BJ (cell line): Measurements from ENCODE around the gene GOLGA3. TPM values are rescaled to one million over a fixed set of nuclear protein-coding genes. Genes with fewer than 3 reads are reported as not detected.
"Not testable (repeated sequence)": the region's sequence is repeated elsewhere in the genome, so short reads cannot be mapped to it uniquely, and the experiment has no call there.

Experiments
- CTCF ChIA-PET: fragments of 350-600 bp; formaldehyde crosslinking; extraction: SDS; loops from one replicate; lab custom pipeline; 2021; ENCODE audit warnings: antibody characterized with exemption, inconsistent platforms; lab: Yijun Ruan, JAX
- POLR2A ChIA-PET: fragments of 300-600 bp; sonication (Branson Sonifier 250); formaldehyde crosslinking; extraction: SDS; loops from one replicate; lab custom pipeline; 2021; ENCODE audit warnings: antibody characterized with exemption; lab: Charles Lee
- DNase-seq: peaks from one replicate; pipeline ENCODE4 v3.0.0-alpha.2; 2011; ENCODE audit warnings: low read depth
- H3K27me3 ChIP-seq: 2 replicates; pipeline ENCODE4 v1.6.0; 2011; ENCODE audit warnings: low read length; ENCODE audit not compliant: control insufficient read depth, insufficient read depth
- H3K36me3 ChIP-seq: 2 replicates; pipeline ENCODE4 v1.5.1; 2011; ENCODE audit warnings: low read length; ENCODE audit not compliant: control insufficient read depth, insufficient read depth
- H3K4me3 ChIP-seq: 2 replicates; pipeline ENCODE4 v1.5.1; 2011; ENCODE audit warnings: low read depth, mild to moderate bottlenecking, control low read depth, low read length
- CTCF ChIP-seq: IDR thresholded peaks from 2 replicates; pipeline ENCODE4 v1.5.1; 2011; ENCODE audit warnings: low read depth, mild to moderate bottlenecking, control low read depth, inconsistent platforms, low read length, moderate library complexity; ENCODE audit not compliant: insufficient read depth
- polyA plus RNA-seq: library from polyadenylated mRNA; depleted of rRNA; stranded (reverse); fragments of >200 nt; gene quantifications from 2 replicates; pipeline ENCODE4 v1.2.3, GENCODE V29; 2011

Gene GOLGA3
- polyA plus RNA-seq, 1 experiment = 26.0 TPM

- no peak for TF ChIP-seq CTCF
- no peaks in the 10 kb centered on the region for H3K27me3 ChIP-seq
- DNase-seq = no peak
- ChIA-PET CTCF (no interaction called here), POLR2A (no interaction called here)
- no peak overlapping the region for H3K4me3 ChIP-seq
- peaks cover 58% of the 10 kb centered on the region for H3K36me3 ChIP-seq
Observed at GRCh38 chr12:132783917-132784531, 44.6 kb downstream of the GOLGA3 start.

GRCh38 chr12:132781938-132782337 is 46.7 kb downstream of the GOLGA3 start:
- TF ChIP-seq CTCF = no peak
- Histone ChIP-seq H3K4me3 (no peak overlapping the region), H3K36me3 (peaks cover 59% of the 10 kb centered on the region), H3K27me3 (no peaks in the 10 kb centered on the region)
- ChIA-PET POLR2A (no interaction called here), CTCF (no interaction called here)
- no peak for DNase-seq

- H3K36me3 ChIP-seq = peaks cover 62% of the 10 kb centered on the region
- H3K4me3 ChIP-seq = no peak overlapping the region
- no peak for DNase-seq
- TF ChIP-seq CTCF = no peak
- ChIA-PET POLR2A (no interaction called here), CTCF (no interaction called here)
- H3K27me3 ChIP-seq = no peaks in the 10 kb centered on the region
Observed at GRCh38 chr12:132779781-132780353, 48.8 kb downstream of the GOLGA3 start.

GRCh38 chr12:132777614-132778013 is 51.1 kb downstream of the GOLGA3 start:
- TF ChIP-seq CTCF = no peak
- Histone ChIP-seq H3K27me3 (no peaks in the 10 kb centered on the region), H3K36me3 (peaks cover 60% of the 10 kb centered on the region), H3K4me3 (no peak overlapping the region)
- POLR2A ChIA-PET = no interaction called here
- no peak for DNase-seq
- CTCF ChIA-PET = interaction anchor here (1.2 to 1.5 kb wide), 3 partner anchors 9 to 18 kb away, joined by 3 to 5 read pairs (median 4); no protein-coding TSS in a partner anchor

GRCh38 chr12:132776816-132777568 is 51.7 kb downstream of the GOLGA3 start:
- TF ChIP-seq CTCF = no peak
- DNase-seq = no peak
- Histone ChIP-seq H3K36me3 (peaks cover 58% of the 10 kb centered on the region), H3K27me3 (no peaks in the 10 kb centered on the region), H3K4me3 (no peak overlapping the region)
- ChIA-PET CTCF (interaction anchor here (0.8 to 1.5 kb wide), 4 partner anchors 8 to 19 kb away, joined by 3 to 5 read pairs (median 4); partner anchors contain the start of gene ANKLE2), POLR2A (no interaction called here)

- H3K4me3 ChIP-seq, DNase-seq, H3K27me3 ChIP-seq, POLR2A ChIA-PET: not testable (repeated sequence)
- CTCF ChIA-PET = interaction anchor here (0.7 to 0.8 kb wide), 2 partner anchors 9 to 15 kb away, joined by 3 read pairs; partner anchors contain the start of gene ANKLE2
- H3K36me3 ChIP-seq = peaks cover 58% of the 10 kb centered on the region
Observed at GRCh38 chr12:132776230-132776625, 52.4 kb downstream of the GOLGA3 start.
